ELR (cell line): Measurements from ENCODE around the gene NHLH1.

Experiments
- DNase-seq: peaks from one replicate; pipeline ENCODE4 v3.0.0-alpha.2; 2015; ENCODE audit warnings: low read depth

NHLH1 gene

DNA sequence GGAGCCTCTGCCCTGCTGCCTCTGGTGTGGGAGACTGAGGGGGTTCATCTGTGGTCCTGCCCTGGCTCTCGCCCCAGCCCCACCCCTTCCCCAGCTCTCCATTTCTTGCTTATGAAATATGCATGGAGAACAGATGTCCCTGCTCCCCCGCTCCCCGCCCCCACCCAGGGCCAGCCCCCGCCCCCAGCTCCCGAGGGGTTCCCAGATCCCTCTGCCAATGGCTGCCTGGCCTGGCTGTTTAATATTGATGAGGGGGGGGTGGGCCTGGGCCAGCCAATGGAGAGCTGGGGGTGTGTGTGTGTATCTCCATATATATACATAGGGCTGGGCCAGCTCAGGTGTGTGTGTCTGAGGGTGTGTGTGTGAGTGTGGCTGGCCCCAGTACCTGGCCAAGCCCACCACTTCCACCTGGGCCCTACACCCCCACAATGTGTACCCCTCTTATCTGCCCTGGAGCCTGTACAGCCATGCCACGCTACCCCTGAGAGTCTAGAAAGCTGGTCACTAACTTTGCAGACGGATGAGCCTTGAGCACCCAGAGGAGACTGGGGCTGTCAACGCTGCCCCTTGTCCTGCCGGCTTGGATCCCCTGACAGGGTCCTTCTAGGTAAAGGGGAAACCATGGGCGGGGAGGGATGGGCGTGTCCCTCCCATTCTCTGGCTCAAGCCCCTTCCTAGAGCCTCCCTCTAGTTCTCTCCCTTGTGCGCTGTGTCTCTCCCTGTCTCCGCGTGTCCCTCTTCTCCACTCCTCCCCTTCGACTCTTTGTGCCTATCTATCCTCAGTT lies at the start of gene NHLH1:
Gene NHLH1, plus strand, starts transcription at position 341 of the 785 bp plus-strand sequence. CDS start 3,661 bp downstream, outside the sequence.
- no peak for DNase-seq

DNA sequence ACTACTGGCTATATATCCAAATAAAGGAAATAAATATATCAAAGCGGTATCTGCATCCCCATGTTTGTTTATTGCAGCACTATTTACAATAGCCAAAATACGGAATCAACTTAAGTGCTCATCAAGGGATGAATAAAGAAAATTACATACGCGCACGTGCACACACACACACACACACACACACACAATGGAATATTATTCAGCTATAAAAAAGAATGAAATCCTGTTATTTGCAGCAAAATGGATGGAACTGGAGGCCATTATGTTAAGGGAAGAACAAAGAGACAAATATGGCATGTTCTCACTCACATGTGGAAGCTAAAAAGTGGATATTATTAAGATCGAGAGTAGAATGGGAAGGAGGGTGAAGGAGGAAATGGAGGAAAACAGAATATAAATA lies 44.0 kb upstream of the NHLH1 start:
- DNase-seq, result no peak

DNA sequence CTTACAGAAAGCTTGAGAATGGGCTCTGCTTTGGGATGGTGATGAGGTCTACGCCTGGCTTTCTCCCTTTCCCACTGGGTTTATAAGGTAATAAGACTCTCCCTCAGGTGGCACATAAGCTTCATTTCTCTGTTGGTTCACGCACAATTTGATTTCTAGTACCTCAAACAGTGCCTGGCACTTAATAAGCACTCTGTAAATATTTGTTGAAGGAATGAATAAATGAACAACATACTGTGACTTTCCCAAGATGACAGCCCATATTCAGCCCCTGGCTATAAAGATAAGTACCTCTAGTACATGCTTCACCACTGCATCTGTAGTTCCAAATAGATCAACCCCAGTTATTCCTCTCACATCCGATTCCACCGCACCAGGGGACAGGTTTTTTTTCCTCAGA lies 41.6 kb upstream of the NHLH1 start:
- no peak for DNase-seq

GRCh38 chr1:160326418-160326817 lies 40.5 kb upstream of the NHLH1 start:
- DNase-seq, result no peak

DNA sequence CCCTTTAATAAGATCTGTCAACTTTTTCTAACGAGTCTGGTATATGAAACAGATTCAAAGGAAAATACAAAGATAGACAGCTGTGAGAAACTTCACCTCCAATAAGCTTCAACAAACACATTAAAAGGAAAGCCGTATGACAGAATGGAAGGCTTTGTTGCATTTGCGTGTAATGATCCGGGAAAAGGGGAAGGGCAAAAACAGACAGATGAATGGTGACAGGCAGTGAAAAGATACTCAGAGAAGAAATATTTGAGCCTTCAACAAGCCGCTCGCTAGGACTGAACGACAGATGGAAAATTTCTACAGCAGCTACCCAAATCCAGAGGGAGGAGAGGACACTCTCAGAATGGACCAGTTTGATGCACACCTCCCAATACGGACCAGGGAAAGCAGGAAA lies 38.7 kb upstream of the NHLH1 start:
- DNase-seq, result no peak

DNA sequence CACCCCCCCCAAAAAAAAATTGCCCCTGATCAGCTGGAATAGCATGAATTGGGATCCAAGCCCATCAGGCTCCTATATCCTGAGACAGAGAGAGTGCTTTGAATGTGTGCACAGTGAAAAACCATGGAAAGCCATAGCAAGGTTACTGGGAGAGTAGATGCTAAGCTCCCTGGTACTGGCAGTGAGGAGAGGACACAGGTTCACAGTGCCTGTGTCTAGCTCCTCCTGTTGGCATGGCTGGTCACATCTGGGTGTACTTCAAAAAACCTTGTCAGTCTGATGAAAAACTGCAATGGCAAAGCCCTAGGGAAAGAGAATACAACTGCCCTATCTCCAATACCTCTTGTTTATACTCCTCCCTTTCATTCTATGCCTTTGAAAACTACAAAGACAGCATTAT lies 36.8 kb upstream of the NHLH1 start:
- no peak for DNase-seq

DNA sequence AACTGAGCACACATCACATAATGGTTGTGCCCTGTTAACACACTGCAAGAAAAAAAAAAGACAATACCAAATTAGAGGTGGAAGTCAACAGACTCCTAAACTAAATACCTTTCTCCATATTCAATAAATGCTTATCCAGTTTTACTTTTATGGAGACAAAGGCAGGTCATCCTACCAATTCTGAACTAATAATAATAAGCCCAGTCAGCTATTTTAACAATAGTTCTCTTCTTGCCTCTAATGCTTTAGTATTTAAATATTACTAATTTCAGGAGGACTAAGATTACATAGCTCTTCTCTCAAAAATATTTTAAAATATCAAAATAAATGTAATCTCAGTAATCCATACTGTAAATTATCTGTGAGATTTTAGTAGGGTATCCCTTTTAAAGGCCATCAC lies 34.4 kb upstream of the NHLH1 start:
- DNase-seq, result no peak

DNA sequence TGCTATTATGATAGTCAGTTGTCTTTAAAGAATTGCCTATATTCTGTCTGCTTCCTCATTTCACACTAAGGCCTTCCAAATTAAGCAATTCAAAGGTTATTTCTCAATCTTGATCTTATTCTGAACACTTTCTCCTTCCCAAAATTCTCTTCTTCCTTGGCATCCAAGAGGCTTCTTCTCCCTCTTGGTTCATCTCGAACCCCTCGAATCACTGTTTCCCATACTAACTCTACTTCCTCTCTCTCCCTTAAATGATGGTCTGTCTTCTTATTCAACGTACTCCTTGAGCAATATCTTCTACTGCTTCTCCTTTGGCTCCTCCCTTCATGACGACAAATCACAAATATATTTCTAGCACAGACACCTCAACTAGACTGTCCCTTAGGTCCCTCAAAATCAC lies 28.3 kb upstream of the NHLH1 start:
- DNase-seq, result no peak

DNA sequence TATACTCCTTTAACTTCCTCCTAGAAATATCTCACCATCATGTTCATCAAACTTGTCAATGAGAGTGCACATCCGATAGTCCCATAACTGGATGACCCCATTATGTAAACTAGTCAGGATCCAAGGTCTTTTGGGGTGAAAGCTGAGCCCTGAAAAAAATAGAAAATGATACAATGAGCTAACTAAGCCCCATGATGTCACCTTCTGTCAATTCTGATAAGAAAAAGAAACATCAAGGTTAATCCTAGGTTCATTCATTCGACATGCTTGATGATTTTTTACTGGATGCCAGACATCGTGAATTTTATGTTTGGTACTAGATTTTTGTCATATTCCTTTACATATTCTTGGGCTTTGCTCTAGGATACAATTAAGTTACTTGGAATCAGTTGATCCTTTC lies 26.7 kb upstream of the NHLH1 start:
- no peak for DNase-seq

DNA sequence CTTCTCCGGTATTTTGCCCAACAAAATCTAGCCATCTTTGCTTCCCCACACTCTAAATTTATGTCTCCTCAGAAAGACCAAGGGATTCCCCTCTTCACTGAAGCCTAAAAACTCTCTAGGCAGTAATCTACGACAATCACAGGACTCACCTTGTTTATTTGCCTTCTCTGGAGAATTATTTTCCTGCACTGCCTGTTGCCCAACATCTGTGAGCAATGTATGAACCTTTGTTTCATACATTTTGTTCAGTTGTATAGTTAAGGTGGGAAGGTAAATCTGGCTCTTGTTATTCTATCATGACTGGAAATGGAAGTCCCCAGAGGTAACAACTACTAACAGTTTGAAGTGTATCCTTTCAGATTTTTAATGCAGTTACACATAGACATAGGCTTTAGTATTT lies 26.0 kb upstream of the NHLH1 start:
- no peak for DNase-seq

- DNase-seq, result peak; percentile 32
Measured at GRCh38 chr1:160342526-160342925, 24.3 kb upstream of the NHLH1 start.

DNA sequence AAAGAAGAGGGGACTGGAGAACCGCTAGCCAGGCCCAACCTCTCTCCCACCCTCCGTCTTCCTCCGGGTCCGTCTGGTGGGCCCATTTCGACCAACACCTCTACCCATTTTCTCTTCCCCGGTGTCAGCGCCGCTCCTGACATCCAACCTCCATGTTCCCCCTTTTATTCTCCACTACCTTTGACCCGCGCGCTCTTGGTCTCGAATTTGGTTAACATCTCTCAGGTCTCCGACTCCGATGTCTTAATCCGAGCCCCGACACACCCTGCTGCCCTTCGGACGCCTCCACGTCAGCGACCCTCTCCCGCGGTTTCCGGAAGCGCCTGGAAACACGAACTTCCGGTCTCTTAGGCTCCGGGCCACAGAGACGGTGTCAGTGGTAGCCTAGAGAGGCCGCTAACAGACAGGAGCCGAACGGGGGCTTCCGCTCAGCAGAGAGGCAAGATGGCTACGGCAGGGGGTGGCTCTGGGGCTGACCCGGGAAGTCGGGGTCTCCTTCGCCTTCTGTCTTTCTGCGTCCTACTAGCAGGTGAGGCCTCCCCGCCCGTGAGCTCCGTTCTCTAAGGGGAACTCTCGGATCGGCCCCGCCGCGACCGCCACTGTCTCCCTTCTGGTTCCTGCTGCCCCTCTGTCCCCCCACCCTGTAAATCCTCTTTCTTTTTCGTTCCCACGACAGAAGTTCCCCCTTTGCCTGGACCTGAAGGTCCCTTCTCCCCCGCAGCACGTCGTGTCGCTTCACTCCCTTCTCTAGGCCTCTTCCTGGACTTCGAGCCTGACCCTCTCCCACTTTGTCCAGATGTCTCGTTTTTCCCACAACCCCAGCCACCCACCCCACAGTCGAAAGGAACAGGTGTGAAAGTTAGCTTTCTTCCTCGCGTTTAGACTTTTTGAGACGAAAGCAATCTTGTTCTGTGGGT lies 23.7 kb upstream of the NHLH1 start, which contains the start of the genes COPA and NCSTN:
Gene COPA, minus strand, starts transcription at position 298 of the 917 bp plus-strand sequence. Its CDS starts 80 bp downstream, at position 218.
Gene NCSTN, plus strand, starts transcription at position 431 of the 917 bp plus-strand sequence. Its CDS starts 14 bp downstream, at position 445.
- DNase-seq, result peak; percentile 98

DNA sequence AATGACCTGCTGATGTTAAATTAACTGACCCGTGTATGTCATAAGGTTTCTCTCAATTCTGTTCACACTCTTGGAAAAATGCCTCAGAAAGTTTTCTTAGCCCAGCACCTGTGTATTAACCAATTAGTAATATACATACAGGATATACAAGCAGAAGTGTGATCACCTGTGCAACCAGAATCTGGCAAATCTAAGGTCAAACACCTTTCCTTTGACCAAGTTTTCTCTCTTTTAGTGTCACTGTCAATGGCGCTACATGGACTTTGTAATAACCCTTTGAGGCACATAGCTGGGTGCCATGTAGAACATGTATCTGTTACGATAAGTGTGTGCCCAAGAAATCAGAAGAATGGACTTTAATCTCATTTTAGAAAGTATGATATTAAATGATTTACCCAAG lies 22.6 kb upstream of the NHLH1 start:
- DNase-seq, result no peak

DNA sequence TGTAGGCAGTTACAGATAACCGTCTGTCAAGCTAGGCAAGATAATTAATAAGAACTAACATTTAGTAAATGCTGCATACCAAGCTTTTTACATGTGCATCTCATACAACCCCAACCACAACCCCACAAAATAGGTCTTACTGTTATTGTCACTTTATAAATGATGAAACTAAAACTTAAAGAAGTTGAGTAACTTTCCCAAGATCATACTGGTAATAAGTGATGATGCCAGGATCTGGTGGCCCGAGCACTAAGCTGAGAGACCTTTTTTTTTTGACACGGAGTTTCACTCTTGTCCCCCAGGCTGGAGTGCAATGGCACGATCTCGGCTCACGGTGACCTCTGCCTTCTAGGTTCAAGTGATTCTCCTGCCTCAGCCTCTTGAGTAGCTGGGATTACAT lies 21.9 kb upstream of the NHLH1 start:
- DNase-seq, result no peak

- no peak for DNase-seq
Measured at GRCh38 chr1:160346463-160346862, 20.4 kb upstream of the NHLH1 start.

DNA sequence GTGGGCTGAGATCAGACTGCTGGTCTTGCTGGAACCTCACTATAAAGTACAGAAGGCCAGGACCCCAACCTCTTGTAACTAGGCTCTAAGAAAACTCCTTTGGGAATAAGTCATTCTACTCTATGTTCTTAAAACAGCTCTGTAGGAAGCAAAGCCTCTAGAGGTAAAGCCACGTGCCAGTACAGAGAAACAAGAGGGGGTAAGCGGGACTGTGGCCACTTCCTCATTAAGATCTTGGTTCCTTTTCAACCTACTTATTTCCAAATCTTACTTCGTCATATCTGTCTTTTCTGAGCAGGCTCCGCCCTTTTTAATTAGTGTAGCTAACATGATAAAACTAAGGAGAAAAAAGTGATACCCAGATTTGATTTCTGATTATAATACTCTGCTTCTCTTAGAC lies 19.9 kb upstream of the NHLH1 start:
- no peak for DNase-seq

DNA sequence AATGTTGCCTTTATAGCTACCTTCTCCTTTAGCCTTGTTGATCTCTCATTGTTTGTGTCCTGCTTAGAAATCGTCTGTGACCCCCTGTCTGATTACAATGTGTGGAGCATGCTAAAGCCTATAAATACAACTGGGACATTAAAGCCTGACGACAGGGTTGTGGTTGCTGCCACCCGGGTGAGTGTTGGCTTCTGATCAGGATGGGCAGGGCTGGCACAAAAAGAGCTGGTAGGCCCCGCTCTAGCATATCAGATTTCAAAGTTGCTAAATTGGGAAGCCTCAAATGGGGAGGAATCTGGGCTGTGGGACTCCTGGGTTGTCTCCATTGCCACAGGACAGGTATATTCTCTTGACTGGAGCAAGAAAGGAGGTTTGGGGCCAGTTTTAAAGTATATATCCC lies 15.2 kb upstream of the NHLH1 start:
- no peak for DNase-seq

- DNase-seq, result no peak
Measured at GRCh38 chr1:160352555-160352954, 14.3 kb upstream of the NHLH1 start.

- DNase-seq, result no peak
Measured at GRCh38 chr1:160353223-160353622, 13.6 kb upstream of the NHLH1 start.

- DNase-seq, result peak; percentile 49
Measured at GRCh38 chr1:160354388-160354985, 12.4 kb upstream of the NHLH1 start.

DNA sequence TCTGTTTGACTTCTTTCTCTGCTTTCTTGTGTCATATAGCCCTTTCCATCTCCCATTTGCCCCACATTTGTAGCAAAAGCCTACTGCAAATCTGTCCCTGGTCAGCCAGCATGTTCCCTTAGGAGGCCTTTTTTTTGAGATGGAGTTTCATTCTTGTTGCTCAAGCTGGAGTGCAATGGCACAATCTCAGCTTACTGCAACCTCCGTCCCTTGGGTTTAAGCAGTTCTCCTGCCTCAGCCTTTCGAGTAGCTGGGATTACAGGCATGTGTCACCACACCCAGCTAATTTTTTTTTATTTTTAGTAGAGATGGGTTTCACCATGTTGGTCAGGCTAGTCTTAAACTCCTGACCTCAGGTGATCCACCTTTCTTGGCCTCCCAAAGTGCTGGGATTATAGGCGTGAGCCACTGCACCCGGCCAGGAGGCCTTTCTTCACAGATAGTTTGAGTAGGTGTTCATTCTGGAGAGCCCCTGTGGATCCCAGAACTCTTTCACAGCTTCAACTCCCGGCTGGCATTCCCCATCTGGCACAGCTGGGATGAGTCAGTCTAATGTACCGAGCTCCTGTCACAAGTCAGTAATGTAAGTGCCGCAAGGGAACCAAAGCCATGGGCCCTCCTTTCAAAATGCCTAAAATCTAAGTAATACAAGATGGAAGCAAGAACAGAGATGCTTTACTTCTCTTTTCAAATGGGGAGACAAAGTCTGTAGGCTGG lies 9.4 kb upstream of the NHLH1 start:
- DNase-seq, result no peak

DNA sequence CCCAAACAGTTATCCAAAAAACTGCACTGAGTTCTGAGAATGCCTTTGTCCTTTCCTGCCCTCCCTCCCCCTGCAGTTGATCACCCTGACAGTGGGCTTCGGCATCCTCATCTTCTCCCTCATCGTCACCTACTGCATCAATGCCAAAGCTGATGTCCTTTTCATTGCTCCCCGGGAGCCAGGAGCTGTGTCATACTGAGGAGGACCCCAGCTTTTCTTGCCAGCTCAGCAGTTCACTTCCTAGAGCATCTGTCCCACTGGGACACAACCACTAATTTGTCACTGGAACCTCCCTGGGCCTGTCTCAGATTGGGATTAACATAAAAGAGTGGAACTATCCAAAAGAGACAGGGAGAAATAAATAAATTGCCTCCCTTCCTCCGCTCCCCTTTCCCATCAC lies 8.8 kb upstream of the NHLH1 start:
- no peak for DNase-seq
